OCI-LY7 (cell line): ENCODE results near the gene PRMT2. TPM values are rescaled to one million over a fixed set of nuclear protein-coding genes. Genes with fewer than 3 reads are reported as not detected.

ENCODE experiments used
- BruUV-seq: library from RNA; stranded (reverse); fragments of 400-500 nt; replicated peaks from 2 replicates; lab custom pipeline; 2021; lab: Mats Ljungman, UMichigan
- CTCF ChIA-PET: fragments of 300-600 bp; sonication (Branson Sonifier 250); formaldehyde crosslinking; loops from one replicate; lab custom pipeline; 2022; ENCODE audit warnings: antibody characterized with exemption; ENCODE audit not compliant: unreplicated experiment; lab: Charles Lee
- POLR2A ChIA-PET: fragments of 300-600 bp; sonication (Branson Sonifier 250); formaldehyde crosslinking; loops from one replicate; lab custom pipeline; 2022; ENCODE audit warnings: antibody characterized with exemption; lab: Charles Lee
- DNase-seq: peaks from one replicate; pipeline ENCODE4 v3.0.0-alpha.2; 2015; ENCODE audit warnings: low spot score
- H2AFZ ChIP-seq: fragments of 200-600 bp; sonication (generic), shearing (Covaris generic); 2 replicates; pipeline ENCODE4 v1.6.1; 2014; ENCODE audit warnings: mild to moderate bottlenecking, antibody characterized with exemption, low read length, moderate library complexity
- H3K27ac ChIP-seq: fragments of 200-600 bp; sonication (generic); 2 replicates; pipeline ENCODE4 v1.5.1; 2014; ENCODE audit warnings: mixed run types, low read depth, mild to moderate bottlenecking, moderate library complexity, low read length, inconsistent platforms; ENCODE audit not compliant: poor library complexity, severe bottlenecking
- H3K36me3 ChIP-seq: fragments of 200-600 bp; sonication (generic); 2 replicates; pipeline ENCODE4 v1.6.1; 2014; ENCODE audit warnings: mild to moderate bottlenecking, antibody characterized with exemption, low read length, moderate library complexity, mixed read lengths; ENCODE audit not compliant: insufficient read depth
- H3K4me1 ChIP-seq: fragments of 200-600 bp; sonication (generic); 2 replicates; pipeline ENCODE4 v1.5.1; 2014; ENCODE audit warnings: mild to moderate bottlenecking, low read length; ENCODE audit not compliant: insufficient read depth, poor library complexity, severe bottlenecking
- H3K4me2 ChIP-seq: fragments of 200-600 bp; sonication (generic); 2 replicates; pipeline ENCODE4 v1.6.1; 2014; ENCODE audit warnings: mild to moderate bottlenecking, low read length
- H3K4me3 ChIP-seq: fragments of 200-600 bp; sonication (generic); 2 replicates; pipeline ENCODE4 v1.5.1; 2014; ENCODE audit warnings: mild to moderate bottlenecking, low read depth, low read length; ENCODE audit not compliant: poor library complexity, severe bottlenecking
- H3K79me2 ChIP-seq: fragments of 200-600 bp; sonication (generic); 2 replicates; pipeline ENCODE4 v1.6.1; 2016; ENCODE audit warnings: low read depth, mild to moderate bottlenecking, low read length, moderate library complexity, mixed read lengths; ENCODE audit not compliant: insufficient read depth
- H3K9me2 ChIP-seq: fragments of 200-600 bp; sonication (generic); 2 replicates; pipeline ENCODE4 v1.6.1; 2016; ENCODE audit warnings: mild to moderate bottlenecking, low read length, mixed read lengths; ENCODE audit not compliant: insufficient read depth
- H3K9me3 ChIP-seq: fragments of 200-600 bp; sonication (generic); 2 replicates; pipeline ENCODE4 v1.6.1; 2014; ENCODE audit warnings: mild to moderate bottlenecking, mixed run types, low read length, mixed read lengths
- H4K20me1 ChIP-seq: fragments of 200-600 bp; sonication (generic); 2 replicates; pipeline ENCODE4 v1.6.1; 2014; ENCODE audit warnings: mild to moderate bottlenecking, antibody characterized with exemption, low read length, moderate library complexity, mixed read lengths; ENCODE audit not compliant: insufficient read depth
- CTCF ChIP-seq: fragments of 200-600 bp; sonication (generic); conservative IDR thresholded peaks from 2 replicates; pipeline ENCODE4 v1.5.1; 2014; ENCODE audit warnings: mild to moderate bottlenecking, antibody characterized with exemption, low read length, moderate library complexity, mixed read lengths
- EZH2phosphoT487 ChIP-seq: fragments of 200-600 bp; sonication (generic); IDR thresholded peaks from 2 replicates; pipeline ENCODE4 v1.6.1; 2018; ENCODE audit warnings: low read depth, borderline replicate concordance, mild to moderate bottlenecking, mixed run types, antibody characterized with exemption, low read length, moderate library complexity, mixed read lengths
- intact Hi-C: fragments of 100-400 bp; cut with micrococcal nuclease; formaldehyde crosslinking; loops from one replicate; pipeline ENCODE4 v1.10.0; 2022; ENCODE audit not compliant: unreplicated experiment
- total RNA-seq, 2 experiments: library from RNA; depleted of rRNA in 1 of 2; stranded (reverse); fragments of >200 nt in 1 of 2; shearing (Covaris generic) in 1 of 2; gene quantifications; 2 replicates each; pipeline ENCODE4 v1.2.3, GENCODE V29; 2014 to 2022

PRMT2 gene
- total RNA-seq, 2 experiments from 2014 or later, result 30.5 to 32.8 TPM

DNA sequence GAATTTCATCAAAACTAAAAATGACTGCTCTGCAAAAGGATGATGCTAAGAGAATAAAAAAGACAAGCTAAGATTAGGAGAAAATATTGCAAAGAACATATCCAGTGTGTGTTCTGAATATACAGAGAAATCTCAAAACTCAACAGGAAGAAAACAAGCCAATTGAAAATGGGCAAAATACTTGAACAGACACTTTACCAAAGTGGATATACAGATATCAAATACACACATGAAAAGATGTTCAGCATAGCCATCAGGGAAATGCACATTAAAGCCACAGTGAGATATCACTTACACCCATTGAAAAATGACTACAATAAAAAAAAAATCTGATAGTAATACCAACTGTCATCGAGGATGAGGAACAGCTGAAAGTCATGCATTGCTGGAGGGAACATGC lies 21.3 kb downstream of the PRMT2 start:
- POLR2A ChIA-PET, result interaction anchor here (0.7 kb wide), 1 partner anchor 158 kb away, joined by 3 read pairs; no protein-coding TSS in a partner anchor
- no peak for DNase-seq
- BruUV-seq, result no TSS peak
- Histone ChIP-seq H3K79me2 (no peaks in the 10 kb centered on the region), H2AFZ (no peak overlapping the region), H3K4me1 (no peaks in the 10 kb centered on the region), H3K9me3 (peaks cover 21% of the 10 kb centered on the region; the same call in 1 of the 2 replicates), H3K27ac (no peak overlapping the region), H3K36me3 (peaks cover 29% of the 10 kb centered on the region), H3K4me2 (no peak overlapping the region), H4K20me1 (no peaks in the 10 kb centered on the region), H3K9me2 (no peaks in the 10 kb centered on the region), H3K4me3 (no peak overlapping the region)
- TF ChIP-seq CTCF (no peak), EZH2phosphoT487 (no peak)
- intact Hi-C loops, result no loop called here
- CTCF ChIA-PET, result no interaction called here

GRCh38 chr21:46660505-46660904 lies 25.0 kb downstream of the PRMT2 start:
- ChIA-PET POLR2A (no interaction called here), CTCF (no interaction called here)
- Histone ChIP-seq H3K4me1 (no peaks in the 10 kb centered on the region), H3K36me3 (no peaks in the 10 kb centered on the region), H3K4me3 (no peak overlapping the region), H4K20me1 (no peaks in the 10 kb centered on the region), H3K79me2 (no peaks in the 10 kb centered on the region), H3K4me2 (no peak overlapping the region), H3K9me3 (peaks cover 6% of the 10 kb centered on the region; the same call in 1 of the 2 replicates), H2AFZ (no peak overlapping the region), H3K27ac (no peak overlapping the region), H3K9me2 (no peaks in the 10 kb centered on the region)
- BruUV-seq, result no TSS peak
- intact Hi-C loops, result no loop called here
- no peak for DNase-seq
- no peak for TF ChIP-seq CTCF
- no peak for TF ChIP-seq EZH2phosphoT487

- DNase-seq, result peak; percentile 55
- POLR2A ChIA-PET, result no interaction called here
- Histone ChIP-seq H4K20me1 (no peaks in the 10 kb centered on the region), H3K79me2 (no peaks in the 10 kb centered on the region), H3K9me3 (0 out of 2 replicates have a peak, but pooled peaks cover 2% of the 10 kb centered on the region), H3K27ac (no peak overlapping the region), H3K36me3 (no peaks in the 10 kb centered on the region), H3K4me2 (peak overlapping the region; percentile 22; the same call in 1 of the 2 replicates), H2AFZ (0 out of 2 replicates have a peak overlapping the region, but pooled peaks have one; percentile 48), H3K4me3 (no peak overlapping the region), H3K4me1 (no peaks in the 10 kb centered on the region), H3K9me2 (no peaks in the 10 kb centered on the region)
- CTCF ChIA-PET, result no interaction called here
- TF ChIP-seq CTCF, result peak; percentile 83
- no peak for TF ChIP-seq EZH2phosphoT487
- BruUV-seq, result no TSS peak
- intact Hi-C loops, result no loop called here
Observed at GRCh38 chr21:46661211-46661625, 25.7 kb downstream of the PRMT2 start.
